ENCODE measurements around the gene ARHGAP15.

- TF ChIP-seq SUZ12 (IDR thresholded peaks at IDR 0.05): no peak
- TF ChIP-seq CTBP1 (IDR thresholded peaks at IDR 0.05; ENCODE audit: borderline replicate concordance): no peak
- no peak for TF ChIP-seq BHLHE40 (IDR thresholded peaks at IDR 0.05; ENCODE audit: borderline replicate concordance)
- no peak for TF ChIP-seq FOXM1 (IDR thresholded peaks at IDR 0.05; ENCODE audit: borderline replicate concordance)
- TF ChIP-seq LEF1 (IDR thresholded peaks at IDR 0.05; ENCODE audit: borderline replicate concordance): no peak
- TF ChIP-seq ARNT (IDR thresholded peaks at IDR 0.05): no peak
These were observed 601.1 kb downstream of the ARHGAP15 start for GRCh38 chr2:143730155-143730952.

All from HEK293T (cell line).